ENCODE results near the gene FOXD4L3. TPM values are rescaled to one million over a fixed set of nuclear protein-coding genes. Genes with fewer than 3 reads are reported as not detected.
"Not testable (repeated sequence)": the region's sequence is repeated elsewhere in the genome, so short reads cannot be mapped to it uniquely, and the experiment has no call there.

FOXD4L3 gene
- total RNA-seq (2014; rRNA removed; shearing (Covaris generic)): not detected in 2 replicates
- polyA plus RNA-seq (2015; cell fraction: cytosol; rRNA removed): not detected in 2 replicates
- polyA plus RNA-seq (2015; cell fraction: nucleus; rRNA removed): 0.22 TPM in 1 of 2 replicates, not detected in the other

DNA sequence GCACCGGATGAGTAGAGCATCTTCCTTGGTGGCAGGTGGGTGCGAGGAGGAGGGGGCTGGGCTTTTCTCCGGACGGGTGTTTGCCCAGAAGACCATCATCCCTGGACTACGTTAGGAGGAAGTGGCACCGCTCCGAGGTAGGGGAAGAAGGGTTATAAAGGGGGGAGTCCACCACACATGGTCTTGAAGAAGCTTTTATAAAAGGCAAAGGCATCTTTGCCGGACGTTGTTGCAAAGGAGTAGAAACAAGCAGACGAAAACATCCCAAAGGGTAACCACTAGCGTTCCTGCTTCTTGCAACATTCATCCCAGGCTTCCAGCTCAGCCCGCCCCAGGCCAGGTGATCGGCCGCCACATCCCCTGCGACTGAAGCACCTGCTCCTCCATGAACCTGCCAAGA, at the start of gene FOXD4L3:
Gene FOXD4L3 (plus strand): TSS at position 301 of the 400 bp plus-strand sequence. CDS start 85 bp downstream, at position 386.
- not testable (repeated sequence) for DNase-seq (ENCODE audit: low read depth)

DNA sequence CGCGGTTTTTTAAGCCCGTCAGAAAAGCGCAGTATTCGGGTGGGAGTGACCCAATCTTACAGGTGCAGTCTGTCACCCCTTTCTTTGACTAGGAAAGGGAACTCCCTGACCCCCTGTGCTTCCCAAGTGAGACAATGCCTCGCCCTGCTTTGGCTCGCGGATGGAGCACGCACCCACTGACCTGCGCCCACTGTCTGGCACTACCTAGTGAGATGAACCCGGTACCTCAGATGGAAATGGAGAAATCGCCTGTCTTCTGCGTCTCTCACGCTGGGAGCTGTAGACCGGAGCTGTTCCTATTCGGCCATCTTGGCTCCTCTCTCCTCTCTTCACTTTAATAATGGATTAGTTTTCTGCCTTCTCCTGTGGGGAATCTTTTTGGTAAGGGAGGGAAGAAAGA, 21.6 kb upstream of the FOXD4L3 start:
- not testable (repeated sequence) for DNase-seq (ENCODE audit: low read depth)

DNA sequence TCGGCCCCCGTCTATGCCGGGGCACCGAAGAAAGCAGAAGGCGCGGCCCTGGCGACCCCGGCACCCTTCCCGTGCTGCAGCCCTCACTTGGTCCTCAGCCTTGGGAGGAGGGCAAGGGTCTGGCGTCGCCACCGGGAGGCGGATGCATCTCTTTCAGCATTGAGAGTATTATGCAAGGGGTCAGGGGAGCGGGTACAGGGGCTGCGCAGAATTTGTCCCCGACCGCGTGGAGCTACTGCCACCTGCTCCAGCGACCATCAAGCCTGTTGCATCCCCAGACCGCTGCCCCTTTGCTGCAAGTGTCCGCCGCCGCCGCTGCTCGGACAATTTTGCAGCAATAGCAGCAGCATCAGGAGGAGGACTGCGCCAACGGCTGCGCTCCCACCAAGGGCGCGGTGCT, 1.1 kb downstream of the FOXD4L3 start:
- DNase-seq (ENCODE audit: low read depth): not testable (repeated sequence)

DNA sequence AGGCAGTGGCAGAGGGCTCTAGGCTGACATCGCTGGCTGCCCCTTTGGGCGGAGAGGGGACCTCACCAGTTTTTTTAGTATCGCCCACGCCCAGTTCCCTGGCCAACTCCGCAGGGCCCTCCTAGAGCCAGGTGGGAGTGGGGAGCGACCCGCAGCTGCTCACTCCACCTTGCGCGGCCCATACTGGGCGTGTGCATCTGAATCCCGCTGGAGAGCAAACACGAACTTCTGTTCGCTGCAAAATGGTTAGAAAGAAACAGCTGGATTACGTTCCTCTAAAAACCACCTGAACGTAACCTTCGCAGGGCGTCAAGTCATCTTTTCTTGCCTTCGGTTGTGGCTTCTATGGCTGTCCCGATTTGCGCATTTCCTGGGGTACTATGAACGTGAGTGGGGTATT, 1.5 kb downstream of the FOXD4L3 start:
- not testable (repeated sequence) for DNase-seq (ENCODE audit: low read depth)

DNA sequence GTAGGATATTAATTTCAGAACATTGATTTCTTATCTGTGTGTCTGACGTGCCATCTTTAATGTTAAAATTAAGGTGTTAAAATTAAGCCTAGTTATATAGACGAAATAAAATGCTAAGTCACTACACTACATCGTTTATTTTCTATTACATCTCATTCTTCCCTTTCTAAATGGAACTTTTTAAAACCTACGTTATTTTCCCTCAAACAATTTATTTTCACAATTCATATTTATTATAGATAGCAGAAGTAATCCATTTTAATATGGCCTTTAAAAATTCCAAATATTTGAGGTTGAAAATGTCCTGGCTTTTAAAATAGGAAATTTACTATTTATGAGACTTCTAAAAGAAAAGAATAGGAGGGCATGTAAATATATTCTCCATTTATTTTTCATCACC, 2.1 kb downstream of the FOXD4L3 start:
- not testable (repeated sequence) for DNase-seq (ENCODE audit: low read depth)

DNA sequence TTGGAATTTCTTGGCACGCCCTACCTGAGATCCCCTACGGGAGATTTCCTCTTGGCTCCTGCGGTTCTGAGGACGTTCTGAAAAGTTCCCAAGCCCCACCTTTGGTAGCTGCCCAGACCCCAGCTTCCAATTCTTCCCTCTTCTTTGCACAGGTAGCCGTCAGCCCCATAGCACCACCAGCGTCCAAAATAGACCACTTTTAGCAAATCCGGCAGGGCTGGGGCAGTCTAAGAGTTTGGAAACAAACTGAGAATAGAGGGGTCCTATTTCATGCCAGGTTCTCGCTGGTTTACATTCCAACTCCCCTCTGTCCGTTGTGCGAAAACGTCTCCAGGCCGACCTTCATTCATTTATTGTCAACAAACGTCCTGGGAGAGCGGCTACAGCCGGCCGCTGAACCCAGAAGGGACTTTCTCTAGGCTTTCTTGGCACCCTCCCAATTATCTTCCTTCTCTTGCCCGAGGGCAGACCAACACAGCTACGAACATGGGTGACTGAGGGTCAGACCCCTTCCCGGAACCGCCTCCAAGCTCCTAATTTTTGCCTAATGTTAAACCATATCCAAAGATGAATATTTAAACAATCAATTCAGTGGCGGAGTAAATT, 3.1 kb downstream of the FOXD4L3 start:
- DNase-seq (ENCODE audit: low read depth): not testable (repeated sequence)

DNA sequence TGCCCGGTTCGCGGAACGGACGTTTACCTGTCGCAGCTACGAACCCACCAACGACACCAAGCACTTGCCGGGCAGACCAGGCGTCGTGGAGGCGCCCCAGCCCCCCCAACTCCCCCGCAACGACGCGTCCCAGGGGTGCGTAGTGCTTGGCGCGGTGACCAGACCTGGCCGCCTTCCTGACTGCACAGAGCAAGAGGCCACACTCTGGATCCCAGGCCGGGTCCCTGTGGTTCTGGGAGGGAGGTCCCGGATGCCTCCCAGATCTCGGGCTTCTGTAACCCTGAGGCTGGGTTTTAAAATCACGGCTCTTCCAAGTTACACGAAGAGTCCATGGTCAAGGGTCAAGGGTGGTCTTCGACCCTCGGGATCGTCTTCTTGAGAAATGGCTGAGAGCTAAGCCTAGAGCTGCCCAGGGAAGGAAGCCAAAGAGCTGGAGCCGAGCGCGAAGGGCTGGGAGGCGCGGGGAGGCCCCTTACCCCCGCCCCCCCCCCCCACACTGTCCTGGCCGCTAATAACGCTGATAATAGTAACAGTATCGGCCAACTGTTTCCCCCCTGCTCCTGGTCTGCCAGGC, 3.8 kb downstream of the FOXD4L3 start:
- not testable (repeated sequence) for DNase-seq (ENCODE audit: low read depth)

DNA sequence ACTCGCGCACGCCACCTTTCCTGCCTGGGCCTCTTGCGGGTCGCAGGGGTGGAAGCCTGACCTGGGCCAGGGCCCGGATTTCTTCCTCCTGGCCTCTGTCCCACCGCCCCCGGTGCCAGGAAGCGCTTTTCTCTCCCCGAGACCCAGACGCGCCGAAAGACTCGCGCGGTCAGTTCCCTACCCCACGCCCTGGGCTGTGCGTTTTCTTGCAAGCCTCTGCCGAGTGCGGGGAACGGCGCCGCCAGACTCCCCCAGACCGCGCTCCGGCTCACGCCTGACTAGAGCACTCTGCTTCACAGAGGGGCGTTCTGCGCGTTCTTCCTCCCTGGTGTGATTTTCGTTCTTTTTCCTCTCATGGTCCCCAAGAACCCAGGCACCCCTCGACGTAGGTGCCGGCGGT, 4.5 kb downstream of the FOXD4L3 start:
- not testable (repeated sequence) for DNase-seq (ENCODE audit: low read depth)

DNA sequence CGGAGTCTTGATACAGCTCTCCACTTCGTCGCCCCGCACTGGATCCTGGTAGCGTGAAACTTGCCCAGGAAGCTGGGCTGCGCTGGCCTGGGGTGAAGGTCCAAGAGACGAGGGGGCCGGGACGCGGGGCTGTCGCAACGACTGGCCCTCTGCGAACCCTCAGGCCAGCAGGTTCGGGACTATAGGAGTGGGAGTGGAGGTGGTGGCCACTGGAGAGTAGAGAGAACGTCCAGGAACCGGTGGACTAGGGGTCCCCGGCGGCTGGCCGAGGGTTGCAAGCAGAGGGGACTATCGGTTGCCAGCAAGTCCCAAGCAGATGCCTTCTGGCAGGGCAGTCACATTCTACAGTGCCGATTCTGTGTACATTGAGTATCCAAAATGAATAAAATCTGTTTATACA, 5.0 kb downstream of the FOXD4L3 start:
- not testable (repeated sequence) for DNase-seq (ENCODE audit: low read depth)

DNA sequence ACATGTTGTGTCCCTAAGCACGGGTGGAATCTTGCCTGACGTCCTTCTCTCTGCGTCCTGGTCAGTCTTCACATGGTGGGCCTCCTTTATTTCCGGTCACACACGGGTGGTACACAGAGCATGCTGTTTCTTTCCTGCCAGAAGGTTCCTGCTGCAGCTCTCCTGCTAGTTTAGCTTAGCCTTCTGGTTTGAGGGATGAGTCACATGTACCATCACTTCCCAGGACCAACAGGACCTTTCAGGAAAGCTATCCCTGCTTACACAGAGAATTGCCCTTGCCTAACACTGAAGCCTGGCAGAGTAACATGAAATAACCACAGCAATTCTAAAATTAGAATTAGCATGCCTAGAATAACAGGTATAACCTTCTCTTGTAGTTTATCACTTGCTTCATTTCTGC, 8.5 kb downstream of the FOXD4L3 start:
- not testable (repeated sequence) for DNase-seq (ENCODE audit: low read depth)

DNA sequence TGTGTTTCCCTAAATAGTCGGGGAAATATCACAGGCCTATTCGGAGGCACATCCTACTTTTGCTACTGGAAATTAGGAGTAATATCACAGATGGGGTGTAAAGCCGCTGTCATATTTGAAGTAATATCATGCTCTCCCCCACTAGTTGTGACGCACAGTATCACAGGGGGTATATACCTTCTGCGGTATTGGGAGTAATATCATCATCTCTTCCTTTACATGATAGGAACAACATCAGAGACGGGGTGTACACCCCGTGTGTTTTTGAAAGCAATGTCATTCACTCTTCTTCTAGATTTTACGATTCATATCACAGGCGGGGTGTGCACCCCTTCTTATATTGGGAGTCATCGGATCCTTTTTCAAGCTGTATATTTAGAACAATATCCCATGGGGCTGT, 15.5 kb downstream of the FOXD4L3 start:
- not testable (repeated sequence) for DNase-seq (ENCODE audit: low read depth)

DNA sequence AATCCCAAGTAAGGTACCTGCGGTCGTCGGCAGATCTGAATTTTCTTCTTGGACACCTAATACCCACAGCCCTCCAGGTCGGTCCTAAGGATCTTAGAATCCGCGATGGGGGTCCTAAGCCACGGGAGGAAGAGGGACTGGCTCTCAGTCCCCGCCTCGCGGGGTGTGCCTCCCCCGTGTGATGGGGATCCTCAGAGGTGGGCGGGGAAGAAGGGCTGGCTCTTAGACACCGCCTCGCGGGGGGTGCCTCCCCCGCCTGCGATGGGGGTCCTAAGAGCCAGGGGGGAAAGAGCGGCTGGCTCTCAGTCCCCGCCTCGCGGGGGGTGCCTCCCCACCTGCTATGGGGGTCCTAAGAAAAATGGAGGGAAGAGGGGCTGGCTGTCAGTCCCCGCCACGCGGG, 21.1 kb downstream of the FOXD4L3 start:
- not testable (repeated sequence) for DNase-seq (ENCODE audit: low read depth)

DNA sequence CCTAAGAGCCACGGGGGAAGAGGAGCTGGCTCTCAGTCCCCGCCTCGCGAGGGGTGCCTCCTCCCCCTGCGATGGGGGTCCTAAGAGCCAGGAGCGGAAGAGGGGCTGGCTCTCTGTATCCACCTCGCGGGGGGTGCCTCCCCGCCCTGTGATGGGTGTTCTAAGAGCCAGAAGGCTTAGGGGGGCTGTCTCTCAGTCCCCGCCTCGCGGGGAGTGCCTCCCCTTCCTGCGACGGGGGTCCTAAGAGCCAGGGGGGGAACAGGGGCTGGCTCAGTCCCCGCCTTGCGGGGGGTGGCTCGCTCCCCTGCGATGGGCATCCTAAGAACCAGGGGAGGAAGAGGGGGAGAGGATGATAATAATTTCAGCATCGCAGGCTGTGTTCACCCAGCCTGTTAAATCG, 21.9 kb downstream of the FOXD4L3 start:
- not testable (repeated sequence) for DNase-seq (ENCODE audit: low read depth)

DNA sequence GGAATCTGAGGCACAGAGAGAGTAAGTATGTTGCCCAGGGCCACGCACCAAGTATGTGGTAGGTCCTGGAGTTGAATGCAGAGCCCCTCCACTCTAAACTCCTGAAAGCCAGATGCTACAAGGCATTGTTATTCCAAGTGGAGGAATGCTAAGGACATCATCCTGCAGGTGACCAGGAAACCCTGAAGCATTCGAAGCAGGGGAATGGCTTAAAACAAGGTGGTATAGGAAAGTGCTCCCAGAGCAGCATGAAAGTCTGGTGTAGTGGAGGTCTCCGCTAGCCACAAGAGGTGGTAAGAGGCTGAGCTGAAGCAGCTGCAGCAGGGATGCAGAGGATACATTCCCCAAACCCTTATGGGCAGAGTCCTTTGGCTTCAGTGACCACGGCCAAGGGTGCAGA, 26.4 kb downstream of the FOXD4L3 start:
- not testable (repeated sequence) for DNase-seq (ENCODE audit: low read depth)

DNA sequence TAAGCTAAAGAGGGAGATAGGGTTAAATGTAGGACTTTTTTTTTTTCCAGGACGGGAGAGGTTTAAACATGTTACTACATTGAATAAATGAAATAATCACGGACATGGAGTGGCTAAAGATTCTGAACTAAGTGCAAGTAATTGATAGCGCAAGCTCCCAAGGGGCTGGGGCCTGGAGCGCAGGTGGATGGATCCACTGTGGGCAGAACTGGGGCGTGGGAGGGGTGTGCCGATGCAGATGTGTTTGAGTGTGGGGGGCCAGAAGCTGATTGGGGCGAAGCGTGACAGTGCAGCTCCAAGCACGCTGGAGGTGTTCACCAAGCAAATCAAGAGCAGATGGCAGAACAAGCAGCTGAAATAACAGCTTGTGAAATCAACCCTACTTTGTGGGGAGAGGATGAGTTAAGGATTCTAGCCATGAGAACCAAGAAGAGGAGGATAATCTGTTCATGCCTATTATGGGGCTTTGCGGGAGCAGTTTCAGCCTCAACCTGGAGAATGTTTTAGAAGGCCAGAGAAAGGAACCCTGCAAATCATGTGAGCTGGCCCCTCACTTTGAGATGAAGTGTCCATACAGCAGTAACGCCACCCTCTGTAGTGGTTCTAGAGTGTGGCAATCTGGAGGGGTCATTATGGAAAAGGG, 28.0 kb downstream of the FOXD4L3 start:
- not testable (repeated sequence) for DNase-seq (ENCODE audit: low read depth)

DNA sequence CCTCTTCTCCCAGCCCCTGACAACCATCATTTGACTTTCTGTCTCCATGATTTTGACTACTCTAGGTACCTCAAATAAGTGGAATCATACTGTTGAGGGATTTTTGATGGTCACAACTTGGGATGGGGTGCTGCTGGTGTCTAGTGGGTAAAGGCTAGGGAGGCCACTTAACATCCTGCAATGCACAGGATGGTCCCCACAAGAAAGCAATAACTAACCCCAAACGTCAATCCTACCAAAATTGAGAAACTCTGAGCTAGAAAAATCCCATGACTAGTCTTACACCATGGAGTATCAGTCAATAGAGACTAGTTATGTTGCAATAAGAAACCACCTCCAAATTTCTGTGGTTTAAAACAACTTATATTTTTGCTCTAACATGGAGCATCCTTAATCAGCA, 29.5 kb downstream of the FOXD4L3 start:
- DNase-seq (ENCODE audit: low read depth): not testable (repeated sequence)

DNA sequence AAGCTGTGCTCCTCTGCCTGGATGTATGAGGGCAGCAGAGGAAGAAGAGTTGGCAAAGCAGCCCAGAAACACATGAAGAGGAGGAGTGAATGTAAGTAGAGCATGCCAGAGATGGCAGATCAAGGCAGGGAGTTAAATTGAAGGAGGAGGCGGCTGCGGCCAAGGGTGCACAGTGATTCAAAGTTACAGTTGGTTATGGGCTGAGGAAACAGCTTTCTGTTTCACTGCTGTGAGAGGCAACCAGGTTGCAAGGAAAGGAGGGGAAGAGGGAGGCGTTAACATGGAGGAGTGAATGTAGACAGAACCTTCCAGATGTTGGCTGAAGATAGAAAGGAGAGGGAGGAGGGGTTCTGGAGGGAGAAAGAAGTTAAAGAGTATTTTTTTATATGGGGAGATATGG, 33.3 kb downstream of the FOXD4L3 start:
- not testable (repeated sequence) for DNase-seq (ENCODE audit: low read depth)

DNA sequence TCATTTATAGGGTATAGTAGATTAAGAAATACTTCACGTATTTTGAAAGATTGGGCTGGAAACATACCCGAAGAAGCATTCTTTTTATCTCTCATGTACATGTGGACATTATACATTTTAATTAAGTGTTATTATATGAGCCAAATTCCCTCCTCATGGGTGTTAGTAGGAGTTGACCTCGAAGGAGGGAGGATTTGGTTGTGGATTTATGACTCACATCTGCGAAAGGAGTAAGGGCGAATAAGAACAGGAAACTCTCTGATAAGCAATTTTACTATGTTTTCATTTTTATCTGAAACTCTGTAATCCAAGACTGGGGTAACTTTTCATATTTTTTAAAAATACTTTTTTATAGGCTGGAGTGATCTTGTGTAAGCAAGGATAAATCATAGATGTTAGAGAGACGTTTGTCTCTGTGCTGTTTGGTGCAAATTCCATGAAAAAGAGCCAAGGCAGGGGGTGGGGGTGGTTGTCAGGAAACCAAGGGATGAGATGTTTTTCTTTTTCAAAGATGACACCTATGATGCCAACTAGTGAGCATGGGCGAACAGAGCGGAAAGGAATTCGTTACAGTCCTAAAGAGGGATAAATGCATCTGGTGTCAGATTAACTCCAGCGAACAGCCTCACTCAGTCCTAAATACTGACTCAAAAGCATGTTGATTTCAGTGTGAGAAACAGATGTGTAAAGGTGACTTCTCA, 34.1 kb downstream of the FOXD4L3 start:
- not testable (repeated sequence) for DNase-seq (ENCODE audit: low read depth)

DNA sequence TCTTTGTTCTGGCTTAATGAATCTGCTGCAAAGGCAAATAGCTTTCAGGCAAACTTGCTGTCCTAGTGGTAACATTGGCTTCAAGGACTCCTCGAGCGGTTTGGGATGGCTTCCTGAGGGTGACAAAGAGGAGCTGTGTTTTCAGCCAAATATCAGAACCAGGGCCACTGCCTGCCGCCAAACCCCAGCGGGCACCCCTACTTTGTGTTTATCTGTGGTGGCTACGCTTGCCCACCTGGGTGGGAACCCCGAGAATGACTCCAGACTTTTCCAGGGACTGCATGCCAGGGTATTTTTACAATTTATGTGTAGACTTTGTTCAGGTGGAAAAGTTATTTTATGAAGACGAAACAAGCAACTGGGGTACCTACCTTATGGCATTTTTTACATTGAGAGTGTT, 35.3 kb downstream of the FOXD4L3 start:
- DNase-seq (ENCODE audit: low read depth): not testable (repeated sequence)

DNA sequence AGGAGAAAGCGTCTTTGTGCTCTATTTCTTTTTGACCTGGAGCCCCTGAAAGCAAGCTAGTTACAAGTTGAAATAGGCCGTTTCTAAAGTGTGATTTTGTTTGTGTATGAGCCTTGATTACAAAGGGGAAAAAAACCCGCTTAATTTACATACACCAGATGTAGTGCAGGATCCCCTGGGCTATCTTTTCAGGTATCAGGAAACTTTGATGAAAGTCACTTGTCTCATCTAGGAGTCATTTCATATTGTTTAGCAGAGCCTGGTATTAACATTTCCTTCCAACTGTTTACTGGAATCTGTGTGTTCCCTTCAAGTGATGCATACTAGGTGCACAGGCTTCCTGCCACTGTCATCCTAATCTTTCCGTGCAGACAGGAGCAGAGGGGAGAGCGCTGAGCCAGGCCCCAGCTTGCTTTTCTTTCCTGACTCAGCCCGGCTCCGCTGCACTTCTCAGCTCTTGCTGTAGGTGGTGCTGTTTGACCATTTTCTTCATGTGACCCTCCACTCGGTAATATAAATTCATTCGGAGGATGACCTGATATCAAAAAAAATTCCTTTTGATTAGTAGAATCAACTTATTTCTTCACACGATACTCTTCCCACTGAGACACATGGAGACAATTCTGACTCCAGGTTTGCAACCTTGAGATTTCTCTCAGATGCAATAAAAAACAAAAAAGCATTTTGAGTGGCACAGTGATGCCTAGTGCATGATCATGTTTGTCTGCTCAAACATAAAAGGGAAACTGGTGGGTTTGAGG, 39.8 kb downstream of the FOXD4L3 start:
- not testable (repeated sequence) for DNase-seq (ENCODE audit: low read depth)

DNA sequence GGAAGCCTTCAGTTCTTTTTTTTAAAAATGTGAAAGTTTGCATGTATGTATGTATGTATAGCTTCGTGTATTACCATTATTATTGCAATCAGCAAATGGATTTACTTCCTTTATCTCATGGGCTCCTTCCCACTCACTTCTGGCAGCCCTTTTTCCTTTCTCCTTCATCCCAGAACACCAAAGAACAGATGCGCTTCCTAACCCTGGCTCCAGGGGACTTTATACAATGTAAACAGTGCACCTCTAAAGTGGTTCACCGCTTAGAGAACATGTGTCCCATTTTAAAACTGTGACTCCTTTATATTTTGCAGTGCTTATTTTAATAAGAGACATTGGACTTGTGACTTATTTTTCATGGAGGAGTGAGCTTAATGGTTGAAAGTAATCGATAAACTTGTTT, 40.6 kb downstream of the FOXD4L3 start:
- DNase-seq (ENCODE audit: low read depth): not testable (repeated sequence)
